GM18873 (cell line): ENCODE results near the gene GCSAM.

ENCODE experiments used
- ATAC-seq: cut with Tn5 transposase; IDR thresholded peaks from one replicate; pipeline ENCODE4 v1.9.1; 2021; ENCODE audit warnings: mild to moderate bottlenecking, moderate library complexity, moderate number of reproducible peaks; ENCODE audit not compliant: unreplicated experiment, low FRiP score

GCSAM gene

DNA sequence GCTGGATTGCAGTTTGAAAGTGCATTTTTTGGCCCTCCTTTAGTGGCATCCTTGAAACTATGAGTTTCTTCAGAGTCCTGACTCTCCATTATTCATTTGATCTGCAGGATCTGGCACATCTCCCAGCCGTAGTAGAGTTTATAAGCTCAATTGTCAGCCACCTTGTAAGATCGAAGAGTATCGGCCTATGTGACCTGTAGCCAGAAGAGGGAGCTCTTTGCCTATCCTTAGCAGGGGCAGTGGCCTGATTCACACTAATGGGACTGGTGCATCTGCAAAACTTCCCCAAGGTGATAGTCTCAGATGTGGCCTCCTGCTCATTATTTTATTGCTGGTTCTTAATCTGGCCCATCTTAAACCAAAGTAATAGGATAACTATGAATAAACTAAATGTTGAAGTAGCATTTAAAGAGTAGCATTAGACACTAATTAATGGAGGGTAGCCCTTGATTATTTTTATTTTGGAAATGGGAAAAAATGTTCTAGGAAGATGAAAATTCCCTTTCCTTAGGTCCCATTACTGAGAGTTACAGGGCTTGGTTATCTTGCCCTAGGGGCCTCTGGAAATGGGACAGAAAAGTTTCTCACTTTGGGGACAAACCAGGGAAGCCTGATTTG, 21.2 kb downstream of the GCSAM start:
- ATAC-seq, result peak; percentile 50

DNA sequence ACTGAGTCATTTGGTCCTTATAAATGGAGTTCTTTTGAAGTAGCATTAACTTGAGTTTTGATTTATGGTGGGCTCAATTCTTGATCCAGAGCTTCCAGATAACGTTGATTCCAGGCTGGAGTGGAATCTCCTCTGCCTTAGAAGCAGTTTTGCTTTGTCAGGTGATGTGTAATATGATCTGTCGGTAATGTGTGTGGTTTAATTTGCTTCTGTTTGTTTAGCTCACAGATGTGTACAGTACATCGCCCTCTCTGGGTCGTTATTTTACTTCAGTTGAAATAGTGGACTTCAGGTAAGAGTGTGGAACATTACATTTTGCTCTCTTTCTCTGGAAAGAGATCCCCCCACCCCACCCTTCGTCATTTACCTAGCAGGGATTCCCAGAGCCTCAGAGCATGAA, 23.7 kb downstream of the GCSAM start:
- no peak for ATAC-seq

GRCh38 chr3:112104774-112105173, 28.3 kb downstream of the GCSAM start:
- ATAC-seq, result no peak

DNA sequence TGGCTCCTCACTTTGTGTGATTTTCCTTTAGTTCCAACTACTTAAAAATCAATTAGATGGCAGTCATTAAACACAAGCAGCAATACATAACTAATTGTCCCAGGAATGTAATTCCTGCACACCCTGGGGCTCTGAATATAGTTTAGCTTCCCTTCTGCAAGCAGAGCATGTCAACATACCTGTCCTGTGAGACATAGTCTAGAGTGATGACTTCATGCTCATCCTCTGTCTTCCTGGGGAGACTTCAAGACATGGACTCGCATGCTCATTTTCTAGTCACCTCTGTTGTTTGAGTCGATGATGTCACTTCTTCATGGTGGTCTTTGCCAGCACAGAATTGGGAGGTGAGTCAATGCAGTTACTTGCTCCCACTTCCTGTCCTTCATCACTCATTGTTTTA, 31.1 kb downstream of the GCSAM start:
- ATAC-seq, result no peak

- ATAC-seq, result no peak
Measured at GRCh38 chr3:112097378-112097777, 35.7 kb downstream of the GCSAM start.

DNA sequence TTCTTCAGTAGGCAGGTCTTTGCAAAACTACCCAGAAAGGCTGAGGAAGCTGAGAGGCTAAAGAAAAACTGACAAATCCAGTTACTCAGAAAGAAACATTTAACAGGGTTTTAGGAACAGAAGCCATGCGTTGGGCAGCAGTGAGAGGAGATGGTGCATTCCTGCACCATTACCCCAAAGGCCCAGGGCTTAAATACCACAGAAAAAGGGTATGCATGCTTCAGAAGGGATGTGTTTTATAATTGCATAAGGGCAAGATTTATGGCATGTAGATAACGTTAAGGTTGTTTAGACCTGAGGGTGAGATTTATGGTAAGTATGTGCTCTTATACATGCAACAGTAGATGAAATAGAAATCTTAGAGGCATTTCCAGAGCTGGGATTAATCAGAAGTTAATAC, 36.9 kb downstream of the GCSAM start:
- no peak for ATAC-seq

GRCh38 chr3:112095731-112096130, 37.3 kb downstream of the GCSAM start:
- ATAC-seq, result no peak

DNA sequence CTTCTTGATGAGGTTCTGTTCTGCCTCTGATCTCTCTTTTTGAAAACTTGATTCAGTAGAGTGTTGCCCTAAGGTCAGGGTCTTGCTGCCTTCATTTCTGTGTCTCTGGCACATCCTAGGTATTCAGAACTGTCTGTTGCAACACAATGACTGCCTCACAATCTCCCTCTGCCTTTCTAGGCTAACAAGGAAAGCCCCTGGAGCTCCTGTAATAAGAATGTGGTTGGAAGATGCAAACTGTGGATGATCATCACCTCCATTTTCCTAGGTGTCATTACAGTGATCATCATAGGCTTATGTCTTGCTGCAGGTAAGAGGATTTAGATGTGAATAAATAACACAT, 39.9 kb downstream of the GCSAM start:
- ATAC-seq, result no peak

- no peak for ATAC-seq
Measured at GRCh38 chr3:112092496-112093179, 40.4 kb downstream of the GCSAM start.

DNA sequence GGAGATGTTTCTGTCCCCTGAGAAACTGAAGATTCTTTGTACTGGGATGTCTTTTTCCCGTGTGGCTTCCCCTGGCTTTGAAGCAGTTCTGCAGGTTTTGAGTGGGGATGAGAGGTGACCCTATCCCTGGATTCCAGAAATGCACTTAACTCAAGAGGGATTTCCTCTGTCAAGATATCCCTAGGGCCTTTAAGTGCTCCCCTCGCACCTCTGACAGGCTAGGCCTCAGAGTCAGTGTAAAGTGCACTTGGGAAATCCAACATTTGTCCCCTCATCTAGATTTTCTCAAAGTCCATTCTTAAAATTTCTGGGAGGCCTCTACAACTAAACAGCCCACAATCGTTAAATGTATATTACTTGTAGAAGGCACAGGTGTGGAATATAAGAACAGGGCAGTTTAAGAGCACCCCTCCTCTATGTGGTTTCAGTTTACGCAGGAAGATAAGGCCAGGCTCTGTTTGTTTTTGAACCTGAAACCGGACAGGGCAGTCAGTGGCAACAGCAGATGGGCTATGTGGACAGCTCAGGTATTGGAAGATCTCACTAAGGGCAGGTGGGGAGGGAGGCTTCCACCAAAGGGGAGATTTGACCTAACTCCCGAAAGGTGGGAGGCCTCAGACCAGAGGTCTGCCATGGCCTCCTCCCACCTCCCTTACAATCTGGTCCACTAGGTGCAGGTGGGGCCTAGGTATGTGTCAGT, 42.0 kb downstream of the GCSAM start:
- no peak for ATAC-seq

GRCh38 chr3:112089956-112090886, 42.8 kb downstream of the GCSAM start:
- ATAC-seq, result no peak

DNA sequence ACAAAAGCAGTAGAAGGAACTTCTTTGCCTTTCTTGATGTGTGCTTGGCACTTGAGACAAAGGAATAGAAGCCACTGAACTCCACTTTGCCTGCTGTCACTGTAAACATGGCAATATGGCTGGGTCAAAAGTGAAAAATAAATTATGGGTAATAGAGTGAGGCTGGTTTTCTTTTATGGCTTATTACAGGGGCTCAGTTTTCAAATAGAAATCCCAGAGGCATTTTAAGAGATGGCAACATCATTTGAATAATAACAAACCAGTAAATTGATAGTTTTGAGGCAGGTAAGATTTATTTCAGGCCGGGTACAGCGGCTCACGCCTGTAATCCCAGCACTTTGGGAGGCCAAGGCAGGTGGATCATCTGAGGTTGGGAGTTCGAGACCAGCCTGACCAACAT, 44.1 kb downstream of the GCSAM start:
- ATAC-seq, result no peak

GRCh38 chr3:112087746-112088145, 45.3 kb downstream of the GCSAM start:
- ATAC-seq, result no peak

DNA sequence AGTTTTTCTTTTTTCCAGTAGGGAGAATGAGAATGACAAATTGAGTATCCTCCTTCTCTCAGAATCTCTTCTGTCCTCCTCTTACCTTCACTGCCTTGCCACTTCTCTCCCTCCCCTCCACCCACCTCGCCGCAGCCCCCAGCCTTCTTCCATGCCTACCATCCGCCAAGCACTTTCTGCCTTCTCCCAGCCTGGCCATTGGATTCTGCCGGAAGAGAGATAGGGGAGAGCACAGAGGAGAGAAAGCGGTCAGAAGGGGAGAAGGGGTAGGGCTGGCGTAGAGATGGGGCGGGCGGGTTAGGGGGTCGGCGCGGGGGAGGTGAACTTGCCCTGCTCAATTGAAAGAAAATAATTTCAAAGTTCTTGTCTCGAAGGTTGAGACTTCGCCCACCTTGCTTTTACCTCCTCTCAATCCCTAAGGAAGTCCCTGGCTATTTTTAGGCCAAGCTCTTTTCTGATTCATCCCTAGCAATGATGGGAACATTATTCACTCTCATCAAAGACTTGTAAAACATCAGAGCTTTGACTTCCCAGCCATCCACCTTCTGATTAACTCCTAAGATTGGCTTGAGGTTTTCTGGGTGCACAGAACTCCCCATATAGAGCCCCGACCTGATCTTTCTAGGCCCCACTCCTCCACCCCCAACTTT, 46.0 kb downstream of the GCSAM start:
- no peak for ATAC-seq

GRCh38 chr3:112086076-112086854, 46.8 kb downstream of the GCSAM start, which contains the start of gene C3orf52:
C3orf52 (plus strand) TSS chr3:112086389; CDS start chr3:112086408, 19 bp downstream.
- peak; percentile 76 for ATAC-seq

GRCh38 chr3:112085735-112086075, 47.3 kb downstream of the GCSAM start:
- no peak for ATAC-seq

GRCh38 chr3:112084980-112085705, 47.9 kb downstream of the GCSAM start:
- no peak for ATAC-seq

- ATAC-seq, result no peak
Measured at GRCh38 chr3:112083239-112083638, 49.8 kb downstream of the GCSAM start.
